ENCODE measurements around the gene KIFAP3.

DNA sequence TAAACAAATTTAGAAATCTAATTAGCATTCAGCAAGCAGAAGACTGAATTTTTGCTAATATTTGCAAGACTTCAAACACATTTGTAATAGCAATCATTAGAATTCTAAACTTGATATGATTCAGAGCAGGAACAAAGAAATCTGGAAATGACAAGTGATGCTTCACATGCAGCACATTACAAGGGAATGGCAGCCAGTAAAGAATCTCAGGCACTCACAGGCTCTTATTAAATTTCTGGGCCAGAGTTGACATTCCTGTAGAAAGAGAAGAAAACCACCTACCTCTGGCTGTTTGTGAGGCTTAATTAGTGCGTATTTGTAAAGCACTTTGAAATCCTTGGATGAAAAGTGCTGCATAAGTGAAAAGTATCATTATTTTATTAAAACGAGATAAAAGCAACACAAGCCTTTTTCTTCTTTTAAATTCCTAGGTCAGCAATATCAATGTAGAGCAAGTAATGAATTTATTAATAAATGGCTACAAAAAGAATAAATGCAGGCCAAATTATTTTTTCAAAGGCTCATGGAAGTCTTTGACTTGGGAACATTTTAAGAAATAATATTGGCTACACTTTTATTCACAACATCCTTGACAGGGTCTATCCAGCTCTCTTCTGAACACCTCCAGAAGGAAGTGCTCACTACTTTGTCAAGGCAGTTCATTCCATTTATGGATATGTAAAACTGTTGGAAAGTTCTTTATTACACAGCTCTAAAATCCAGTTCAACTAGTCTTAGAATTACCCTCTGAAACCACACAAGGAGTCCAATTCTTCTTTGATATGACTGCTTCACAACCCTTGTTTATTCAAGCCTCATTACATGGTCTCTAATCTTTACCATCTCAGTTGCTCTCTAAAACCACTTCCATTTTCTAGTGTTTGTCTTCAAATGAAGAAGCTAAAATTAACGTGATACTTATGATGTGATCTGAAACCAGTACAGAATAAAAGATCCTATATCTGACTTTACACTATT, 148.7 kb downstream of the KIFAP3 start:
- no peak for TF ChIP-seq POLR2AphosphoS5 (IDR thresholded peaks at IDR 0.05; ENCODE audit: low read depth, low read length)
- TF ChIP-seq, protein P1, sequence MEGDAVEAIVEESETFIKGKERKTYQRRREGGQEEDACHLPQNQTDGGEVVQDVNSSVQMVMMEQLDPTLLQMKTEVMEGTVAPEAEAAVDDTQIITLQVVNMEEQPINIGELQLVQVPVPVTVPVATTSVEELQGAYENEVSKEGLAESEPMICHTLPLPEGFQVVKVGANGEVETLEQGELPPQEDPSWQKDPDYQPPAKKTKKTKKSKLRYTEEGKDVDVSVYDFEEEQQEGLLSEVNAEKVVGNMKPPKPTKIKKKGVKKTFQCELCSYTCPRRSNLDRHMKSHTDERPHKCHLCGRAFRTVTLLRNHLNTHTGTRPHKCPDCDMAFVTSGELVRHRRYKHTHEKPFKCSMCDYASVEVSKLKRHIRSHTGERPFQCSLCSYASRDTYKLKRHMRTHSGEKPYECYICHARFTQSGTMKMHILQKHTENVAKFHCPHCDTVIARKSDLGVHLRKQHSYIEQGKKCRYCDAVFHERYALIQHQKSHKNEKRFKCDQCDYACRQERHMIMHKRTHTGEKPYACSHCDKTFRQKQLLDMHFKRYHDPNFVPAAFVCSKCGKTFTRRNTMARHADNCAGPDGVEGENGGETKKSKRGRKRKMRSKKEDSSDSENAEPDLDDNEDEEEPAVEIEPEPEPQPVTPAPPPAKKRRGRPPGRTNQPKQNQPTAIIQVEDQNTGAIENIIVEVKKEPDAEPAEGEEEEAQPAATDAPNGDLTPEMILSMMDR (IDR thresholded peaks at IDR 0.05): no peak
- TF ChIP-seq, protein P2, sequence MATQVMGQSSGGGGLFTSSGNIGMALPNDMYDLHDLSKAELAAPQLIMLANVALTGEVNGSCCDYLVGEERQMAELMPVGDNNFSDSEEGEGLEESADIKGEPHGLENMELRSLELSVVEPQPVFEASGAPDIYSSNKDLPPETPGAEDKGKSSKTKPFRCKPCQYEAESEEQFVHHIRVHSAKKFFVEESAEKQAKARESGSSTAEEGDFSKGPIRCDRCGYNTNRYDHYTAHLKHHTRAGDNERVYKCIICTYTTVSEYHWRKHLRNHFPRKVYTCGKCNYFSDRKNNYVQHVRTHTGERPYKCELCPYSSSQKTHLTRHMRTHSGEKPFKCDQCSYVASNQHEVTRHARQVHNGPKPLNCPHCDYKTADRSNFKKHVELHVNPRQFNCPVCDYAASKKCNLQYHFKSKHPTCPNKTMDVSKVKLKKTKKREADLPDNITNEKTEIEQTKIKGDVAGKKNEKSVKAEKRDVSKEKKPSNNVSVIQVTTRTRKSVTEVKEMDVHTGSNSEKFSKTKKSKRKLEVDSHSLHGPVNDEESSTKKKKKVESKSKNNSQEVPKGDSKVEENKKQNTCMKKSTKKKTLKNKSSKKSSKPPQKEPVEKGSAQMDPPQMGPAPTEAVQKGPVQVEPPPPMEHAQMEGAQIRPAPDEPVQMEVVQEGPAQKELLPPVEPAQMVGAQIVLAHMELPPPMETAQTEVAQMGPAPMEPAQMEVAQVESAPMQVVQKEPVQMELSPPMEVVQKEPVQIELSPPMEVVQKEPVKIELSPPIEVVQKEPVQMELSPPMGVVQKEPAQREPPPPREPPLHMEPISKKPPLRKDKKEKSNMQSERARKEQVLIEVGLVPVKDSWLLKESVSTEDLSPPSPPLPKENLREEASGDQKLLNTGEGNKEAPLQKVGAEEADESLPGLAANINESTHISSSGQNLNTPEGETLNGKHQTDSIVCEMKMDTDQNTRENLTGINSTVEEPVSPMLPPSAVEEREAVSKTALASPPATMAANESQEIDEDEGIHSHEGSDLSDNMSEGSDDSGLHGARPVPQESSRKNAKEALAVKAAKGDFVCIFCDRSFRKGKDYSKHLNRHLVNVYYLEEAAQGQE (IDR thresholded peaks at IDR 0.05; ENCODE audit: insufficient read depth in 1 of 2, low read depth in 2 of 2, low read length in 1 of 2): no peak
- TF ChIP-seq TCF7L2 (IDR thresholded peaks at IDR 0.05; ENCODE audit: low read depth, low read length): no peak
- no peak for TF ChIP-seq SIN3A (IDR thresholded peaks at IDR 0.05; ENCODE audit: borderline replicate concordance, insufficient read depth, low read depth, low read length)
